MM.1S (cell line): ENCODE results near the gene C14orf119.

ENCODE experiments used
- DNase-seq: peaks from one replicate; pipeline ENCODE4 v3.0.0-alpha.2; 2015
- H2AFZ ChIP-seq: fragments of 300-600 bp; sonication (generic); 2 replicates; pipeline ENCODE4 v1.6.0; 2016; ENCODE audit warnings: antibody characterized with exemption, low read length
- H3F3A ChIP-seq: fragments of 300-600 bp; sonication (generic); 2 replicates; pipeline ENCODE4 v1.6.1; 2016; ENCODE audit warnings: mild to moderate bottlenecking, antibody characterized with exemption, low read length, moderate library complexity, mixed read lengths; ENCODE audit not compliant: insufficient read depth
- H3K27ac ChIP-seq: fragments of 300-600 bp; sonication (generic); 2 replicates; pipeline ENCODE4 v1.5.1; 2016; ENCODE audit warnings: mild to moderate bottlenecking, low read length
- H3K27me3 ChIP-seq: fragments of 300-600 bp; sonication (generic); replicated peaks from 2 replicates; pipeline ENCODE4 v1.6.0; 2016; ENCODE audit warnings: low read length; ENCODE audit not compliant: insufficient read depth
- H3K36me3 ChIP-seq: fragments of 300-600 bp; sonication (generic); replicated peaks from 2 replicates; pipeline ENCODE4 v1.6.1; 2016; ENCODE audit warnings: mild to moderate bottlenecking, low read length, mixed read lengths; ENCODE audit not compliant: insufficient read depth
- H3K4me1 ChIP-seq: fragments of 300-600 bp; sonication (generic); 2 replicates; pipeline ENCODE4 v1.6.1; 2016; ENCODE audit warnings: low read length, mixed read lengths
- H3K4me2 ChIP-seq: fragments of 300-600 bp; sonication (generic); 2 replicates; pipeline ENCODE4 v1.6.0; 2016; ENCODE audit warnings: low read depth, low read length
- H3K4me3 ChIP-seq: fragments of 300-600 bp; sonication (generic); 2 replicates; pipeline ENCODE4 v1.5.1; 2016; ENCODE audit warnings: low read length, mixed read lengths
- H3K79me2 ChIP-seq: fragments of 300-600 bp; sonication (generic); 2 replicates; pipeline ENCODE4 v1.6.1; 2016; ENCODE audit warnings: mixed run types, low read length, mixed read lengths
- H3K9ac ChIP-seq: fragments of 300-600 bp; sonication (generic); 2 replicates; pipeline ENCODE4 v1.6.1; 2016; ENCODE audit warnings: low read length, mixed read lengths
- H3K9me2 ChIP-seq: fragments of 300-600 bp; sonication (generic); replicated peaks from 2 replicates; pipeline ENCODE4 v1.6.1; 2016; ENCODE audit warnings: mild to moderate bottlenecking, low read length, mixed read lengths; ENCODE audit not compliant: insufficient read depth
- H3K9me3 ChIP-seq: fragments of 300-600 bp; sonication (generic); replicated peaks from 2 replicates; pipeline ENCODE4 v1.6.1; 2016; ENCODE audit warnings: mild to moderate bottlenecking, low read length, mixed read lengths; ENCODE audit not compliant: insufficient read depth
- H4K20me1 ChIP-seq: fragments of 300-600 bp; sonication (generic); 2 replicates; pipeline ENCODE4 v1.6.1; 2016; ENCODE audit warnings: mild to moderate bottlenecking, low read length, moderate library complexity, mixed read lengths; ENCODE audit not compliant: insufficient read depth
- EZH2 ChIP-seq: fragments of 300-600 bp; sonication (generic); optimal IDR thresholded peaks from 2 replicates; pipeline ENCODE3; 2017; ENCODE audit warnings: low read depth, mild to moderate bottlenecking, antibody characterized with exemption, low read length, mixed read lengths
- EZH2phosphoT487 ChIP-seq: fragments of 300-600 bp; sonication (generic); IDR thresholded peaks from 2 replicates; pipeline ENCODE4 v1.6.1; 2018; ENCODE audit warnings: antibody characterized with exemption, low read length
- TF ChIP-seq, protein P1 (sequence below): fragments of 300-600 bp; sonication (generic); IDR thresholded peaks from 2 replicates; pipeline ENCODE4 v1.5.1; 2016; ENCODE audit warnings: antibody characterized with exemption, low read length, mixed read lengths

The C14orf119 gene

DNA sequence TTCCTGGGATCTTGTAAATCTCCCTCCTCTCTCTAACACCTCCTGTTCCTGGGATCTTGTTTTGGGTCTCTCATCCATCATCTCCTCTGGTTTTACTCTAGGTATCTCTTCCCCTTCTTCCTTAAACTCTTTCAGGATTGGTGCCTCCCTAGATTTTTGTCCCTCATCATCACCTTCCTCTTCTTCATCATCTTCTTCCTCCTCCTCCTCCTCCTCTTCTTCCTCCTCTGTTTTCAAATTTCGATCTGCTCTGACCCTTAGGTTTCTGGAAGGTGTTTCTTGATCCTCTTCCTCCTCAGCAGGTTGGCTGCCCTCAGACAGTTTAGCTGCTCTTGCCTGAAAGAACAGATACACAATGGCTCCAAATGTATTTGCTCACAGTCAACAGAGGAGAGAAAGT lies 14.8 kb upstream of the C14orf119 start:
- no peaks in the 10 kb centered on the region for H3K9me3 ChIP-seq
- H2AFZ ChIP-seq = no peak overlapping the region
- no peak overlapping the region for H3K27ac ChIP-seq
- H3K9ac ChIP-seq = no peak overlapping the region
- H4K20me1 ChIP-seq = no peaks in the 10 kb centered on the region
- no peak for DNase-seq
- H3K4me1 ChIP-seq = no peaks in the 10 kb centered on the region
- H3K36me3 ChIP-seq = no peaks in the 10 kb centered on the region
- H3K27me3 ChIP-seq = no peaks in the 10 kb centered on the region
- no peak overlapping the region for H3K4me3 ChIP-seq
- H3K4me2 ChIP-seq = no peak overlapping the region
- no peaks in the 10 kb centered on the region for H3K9me2 ChIP-seq
- TF ChIP-seq EZH2 (no peak), EZH2phosphoT487 (no peak)
- TF ChIP-seq, protein P1, sequence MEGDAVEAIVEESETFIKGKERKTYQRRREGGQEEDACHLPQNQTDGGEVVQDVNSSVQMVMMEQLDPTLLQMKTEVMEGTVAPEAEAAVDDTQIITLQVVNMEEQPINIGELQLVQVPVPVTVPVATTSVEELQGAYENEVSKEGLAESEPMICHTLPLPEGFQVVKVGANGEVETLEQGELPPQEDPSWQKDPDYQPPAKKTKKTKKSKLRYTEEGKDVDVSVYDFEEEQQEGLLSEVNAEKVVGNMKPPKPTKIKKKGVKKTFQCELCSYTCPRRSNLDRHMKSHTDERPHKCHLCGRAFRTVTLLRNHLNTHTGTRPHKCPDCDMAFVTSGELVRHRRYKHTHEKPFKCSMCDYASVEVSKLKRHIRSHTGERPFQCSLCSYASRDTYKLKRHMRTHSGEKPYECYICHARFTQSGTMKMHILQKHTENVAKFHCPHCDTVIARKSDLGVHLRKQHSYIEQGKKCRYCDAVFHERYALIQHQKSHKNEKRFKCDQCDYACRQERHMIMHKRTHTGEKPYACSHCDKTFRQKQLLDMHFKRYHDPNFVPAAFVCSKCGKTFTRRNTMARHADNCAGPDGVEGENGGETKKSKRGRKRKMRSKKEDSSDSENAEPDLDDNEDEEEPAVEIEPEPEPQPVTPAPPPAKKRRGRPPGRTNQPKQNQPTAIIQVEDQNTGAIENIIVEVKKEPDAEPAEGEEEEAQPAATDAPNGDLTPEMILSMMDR = no peak
- no peaks in the 10 kb centered on the region for H3K79me2 ChIP-seq
- no peaks in the 10 kb centered on the region for H3F3A ChIP-seq

- no peak overlapping the region for H2AFZ ChIP-seq
- no peak overlapping the region for H3K27ac ChIP-seq
- H3K4me1 ChIP-seq = no peaks in the 10 kb centered on the region
- no peak overlapping the region for H3K4me3 ChIP-seq
- no peaks in the 10 kb centered on the region; the same call in 1 of the 2 replicates for H3K36me3 ChIP-seq
- no peaks in the 10 kb centered on the region for H3F3A ChIP-seq
- H3K9me3 ChIP-seq = no peaks in the 10 kb centered on the region
- H3K79me2 ChIP-seq = no peaks in the 10 kb centered on the region
- no peaks in the 10 kb centered on the region for H4K20me1 ChIP-seq
- TF ChIP-seq EZH2 (no peak), EZH2phosphoT487 (no peak)
- TF ChIP-seq, protein P1 = no peak
- H3K9me2 ChIP-seq = no peaks in the 10 kb centered on the region
- H3K9ac ChIP-seq = no peak overlapping the region
- no peaks in the 10 kb centered on the region for H3K27me3 ChIP-seq
- DNase-seq = no peak
- H3K4me2 ChIP-seq = no peak overlapping the region
Observed at GRCh38 chr14:23085458-23085857, 9.8 kb upstream of the C14orf119 start.

DNA sequence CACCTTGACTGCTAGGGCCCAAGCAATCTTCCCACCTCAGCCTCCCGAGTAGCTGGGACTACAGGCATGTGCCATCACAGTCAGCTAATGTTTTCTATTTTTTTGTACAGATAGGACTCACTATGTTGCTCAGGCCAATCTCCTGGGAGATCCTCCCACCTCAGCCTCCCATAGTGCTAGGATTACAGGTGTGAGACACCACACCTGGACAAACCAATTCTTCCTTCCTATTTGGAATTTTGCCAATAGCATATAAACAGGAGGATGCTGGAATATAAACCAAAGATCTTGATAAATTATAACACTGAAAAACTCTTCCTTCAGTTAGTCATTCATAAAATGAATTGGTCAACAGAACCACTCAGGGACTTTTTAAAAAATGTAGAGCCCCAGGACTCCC lies 8.7 kb upstream of the C14orf119 start:
- H3K4me1 ChIP-seq = no peaks in the 10 kb centered on the region
- H3K4me3 ChIP-seq = no peak overlapping the region
- TF ChIP-seq EZH2phosphoT487 = no peak
- TF ChIP-seq, protein P1 = no peak
- no peak for TF ChIP-seq EZH2
- H3K79me2 ChIP-seq = peaks cover 4% of the 10 kb centered on the region
- no peaks in the 10 kb centered on the region for H4K20me1 ChIP-seq
- H3K27me3 ChIP-seq = no peaks in the 10 kb centered on the region
- no peak overlapping the region for H3K4me2 ChIP-seq
- H2AFZ ChIP-seq = no peak overlapping the region
- no peak overlapping the region for H3K27ac ChIP-seq
- no peaks in the 10 kb centered on the region for H3F3A ChIP-seq
- DNase-seq = no peak
- no peaks in the 10 kb centered on the region for H3K9me3 ChIP-seq
- no peak overlapping the region for H3K9ac ChIP-seq
- H3K36me3 ChIP-seq = no peaks in the 10 kb centered on the region; the same call in 1 of the 2 replicates
- H3K9me2 ChIP-seq = no peaks in the 10 kb centered on the region
